Osteoblast (primary cell): ENCODE measurements around the gene HAPLN2. TPM values are rescaled to one million over a fixed set of nuclear protein-coding genes. Genes with fewer than 3 reads are reported as not detected.
A peak's percentile ranks its signal among the peaks of the same experiment; 100 is the strongest.

ENCODE experiments used
- DNase-seq: peaks from one replicate; pipeline ENCODE4 v3.0.0; 2011; ENCODE audit warnings: low spot score, mixed read lengths; ENCODE audit not compliant: insufficient read length; ENCODE audit errors: missing footprints
- H2AFZ ChIP-seq: 2 replicates; pipeline ENCODE4 v1.6.0; 2011; ENCODE audit warnings: mild to moderate bottlenecking, low read length
- H3K27ac ChIP-seq: 2 replicates; pipeline ENCODE4 v1.5.1; 2011; ENCODE audit warnings: mild to moderate bottlenecking, low read depth, low read length, moderate library complexity
- H3K27me3 ChIP-seq: 2 replicates; pipeline ENCODE4 v1.6.0; 2012; ENCODE audit warnings: mild to moderate bottlenecking, control low read depth, inconsistent platforms, low read length, moderate library complexity; ENCODE audit not compliant: insufficient read depth
- H3K36me3 ChIP-seq: 2 replicates; pipeline ENCODE4 v1.5.1; 2011; ENCODE audit warnings: mild to moderate bottlenecking, low read length, control low read depth, moderate library complexity; ENCODE audit not compliant: insufficient read depth
- H3K4me1 ChIP-seq: 2 replicates; pipeline ENCODE4 v1.5.1; 2011; ENCODE audit warnings: mild to moderate bottlenecking, low read length, control low read depth, moderate library complexity; ENCODE audit not compliant: insufficient read depth
- H3K4me2 ChIP-seq: 2 replicates; pipeline ENCODE4 v1.6.0; 2011; ENCODE audit warnings: mild to moderate bottlenecking, low read length; ENCODE audit not compliant: insufficient read depth
- H3K4me3 ChIP-seq: fragments of 200-600 bp; sonication (generic); 3 replicates; pipeline ENCODE4 v1.5.1; 2012; ENCODE audit warnings: mild to moderate bottlenecking, low read length, inconsistent platforms; ENCODE audit not compliant: insufficient read depth
- H3K79me2 ChIP-seq: 2 replicates; pipeline ENCODE4 v1.6.0; 2012; ENCODE audit warnings: mild to moderate bottlenecking, low read length, control low read depth, inconsistent platforms; ENCODE audit not compliant: insufficient read depth
- H3K9me3 ChIP-seq: 2 replicates; pipeline ENCODE4 v1.5.1; 2011; ENCODE audit warnings: low read depth, low read length, control low read depth
- H4K20me1 ChIP-seq: 2 replicates; pipeline ENCODE4 v1.6.0; 2012; ENCODE audit warnings: mild to moderate bottlenecking, low read length, control low read depth; ENCODE audit not compliant: insufficient read depth
- CTCF ChIP-seq: IDR thresholded peaks from 2 replicates; pipeline ENCODE4 v1.5.1; 2011; ENCODE audit warnings: mild to moderate bottlenecking, low read depth, low read length, moderate library complexity; ENCODE audit errors: extremely low read depth
- total RNA-seq: library from RNA; depleted of rRNA; stranded (reverse); fragments of >200 nt; gene quantifications from 2 replicates; pipeline ENCODE4 v1.2.3, GENCODE V29; 2012

The HAPLN2 gene
- total RNA-seq, 1 donor: not detected

GRCh38 chr1:156644146-156644545 lies 24.9 kb downstream of the HAPLN2 start:
- Histone ChIP-seq H3K4me3 (no peak overlapping the region), H3K79me2 (no peaks in the 10 kb centered on the region), H3K9me3 (no peaks in the 10 kb centered on the region), H3K4me2 (no peak overlapping the region), H3K27ac (no peak overlapping the region), H3K4me1 (no peaks in the 10 kb centered on the region), H3K36me3 (no peaks in the 10 kb centered on the region), H2AFZ (no peak overlapping the region), H4K20me1 (no peaks in the 10 kb centered on the region), H3K27me3 (peaks cover 93% of the 10 kb centered on the region)
- no peak for TF ChIP-seq CTCF
- DNase-seq: peak; percentile 39

GRCh38 chr1:156644640-156645039 lies 25.4 kb downstream of the HAPLN2 start:
- TF ChIP-seq CTCF: no peak
- H3K27ac ChIP-seq: no peak overlapping the region
- peak; percentile 26 for DNase-seq
- H4K20me1 ChIP-seq: no peaks in the 10 kb centered on the region
- no peaks in the 10 kb centered on the region for H3K36me3 ChIP-seq
- H3K4me3 ChIP-seq: no peak overlapping the region
- no peak overlapping the region for H2AFZ ChIP-seq
- H3K9me3 ChIP-seq: no peaks in the 10 kb centered on the region
- H3K4me2 ChIP-seq: no peak overlapping the region
- H3K4me1 ChIP-seq: no peaks in the 10 kb centered on the region
- H3K27me3 ChIP-seq: peaks cover 88% of the 10 kb centered on the region
- H3K79me2 ChIP-seq: no peaks in the 10 kb centered on the region

GRCh38 chr1:156645056-156645455 lies 25.8 kb downstream of the HAPLN2 start:
- Histone ChIP-seq H2AFZ (no peak overlapping the region), H3K9me3 (no peaks in the 10 kb centered on the region), H4K20me1 (no peaks in the 10 kb centered on the region), H3K4me3 (no peak overlapping the region), H3K27me3 (peaks cover 84% of the 10 kb centered on the region), H3K36me3 (no peaks in the 10 kb centered on the region), H3K79me2 (no peaks in the 10 kb centered on the region), H3K4me1 (no peaks in the 10 kb centered on the region), H3K27ac (no peak overlapping the region), H3K4me2 (no peak overlapping the region)
- peak; percentile 68 for DNase-seq
- no peak for TF ChIP-seq CTCF

- Histone ChIP-seq H3K27ac (no peak overlapping the region), H3K4me2 (no peak overlapping the region), H3K27me3 (peaks cover 81% of the 10 kb centered on the region), H3K4me1 (no peaks in the 10 kb centered on the region), H4K20me1 (no peaks in the 10 kb centered on the region), H2AFZ (no peak overlapping the region), H3K9me3 (no peaks in the 10 kb centered on the region), H3K79me2 (no peaks in the 10 kb centered on the region), H3K36me3 (no peaks in the 10 kb centered on the region), H3K4me3 (no peak overlapping the region)
- TF ChIP-seq CTCF: no peak
- peak; percentile 56 for DNase-seq
These were observed 26.5 kb downstream of the HAPLN2 start for GRCh38 chr1:156645666-156646065.
